HG03175 (cell line): Measurements from ENCODE around the gene ZHX3.

Experiments used
- ATAC-seq: cut with Tn5 transposase; IDR thresholded peaks from one replicate; pipeline ENCODE4 v1.9.1; 2021; ENCODE audit warnings: mild to moderate bottlenecking, moderate library complexity; ENCODE audit not compliant: unreplicated experiment

The ZHX3 gene

GRCh38 chr20:41175201-41175651 lies 142.3 kb downstream of the ZHX3 start:
- no peak for ATAC-seq

DNA sequence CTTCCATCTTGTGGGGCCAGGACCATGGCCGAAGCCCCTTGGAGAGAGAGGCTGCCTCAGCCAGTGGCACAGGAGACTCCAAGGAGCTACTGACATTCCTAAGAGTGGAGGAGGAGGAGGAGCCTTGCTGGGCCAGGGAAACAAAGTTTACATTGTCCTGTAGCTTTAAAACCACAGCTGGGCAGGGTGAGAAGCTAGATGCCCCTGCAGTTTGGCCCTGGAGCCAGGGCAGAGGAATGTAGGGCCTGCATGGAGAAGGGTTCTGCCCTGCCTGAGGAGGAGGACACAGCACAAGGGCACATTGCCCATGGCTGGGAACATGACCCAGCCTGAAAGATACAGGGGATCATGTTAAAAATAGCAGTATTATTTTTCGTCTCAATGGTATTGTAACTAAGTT lies 142.7 kb downstream of the ZHX3 start:
- ATAC-seq = no peak

DNA sequence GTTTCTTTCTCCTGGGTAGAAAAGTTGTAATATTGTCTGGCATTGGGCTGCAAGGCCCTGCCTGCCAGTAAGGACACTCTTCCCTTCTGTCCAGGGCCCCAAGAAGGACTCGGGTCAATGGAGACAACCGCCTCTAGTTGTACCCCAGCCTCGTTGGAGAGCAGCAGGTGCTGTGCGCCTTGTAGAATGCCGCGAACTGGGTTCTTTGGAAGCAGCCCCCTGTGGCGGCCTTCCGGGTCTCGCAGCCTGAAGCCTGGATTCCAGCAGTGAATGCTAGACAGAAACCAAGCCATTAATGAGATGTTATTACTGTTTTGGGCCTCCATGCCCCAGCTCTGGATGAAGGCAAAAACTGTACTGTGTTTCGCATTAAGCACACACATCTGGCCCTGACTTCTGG lies 143.2 kb downstream of the ZHX3 start:
- no peak for ATAC-seq

DNA sequence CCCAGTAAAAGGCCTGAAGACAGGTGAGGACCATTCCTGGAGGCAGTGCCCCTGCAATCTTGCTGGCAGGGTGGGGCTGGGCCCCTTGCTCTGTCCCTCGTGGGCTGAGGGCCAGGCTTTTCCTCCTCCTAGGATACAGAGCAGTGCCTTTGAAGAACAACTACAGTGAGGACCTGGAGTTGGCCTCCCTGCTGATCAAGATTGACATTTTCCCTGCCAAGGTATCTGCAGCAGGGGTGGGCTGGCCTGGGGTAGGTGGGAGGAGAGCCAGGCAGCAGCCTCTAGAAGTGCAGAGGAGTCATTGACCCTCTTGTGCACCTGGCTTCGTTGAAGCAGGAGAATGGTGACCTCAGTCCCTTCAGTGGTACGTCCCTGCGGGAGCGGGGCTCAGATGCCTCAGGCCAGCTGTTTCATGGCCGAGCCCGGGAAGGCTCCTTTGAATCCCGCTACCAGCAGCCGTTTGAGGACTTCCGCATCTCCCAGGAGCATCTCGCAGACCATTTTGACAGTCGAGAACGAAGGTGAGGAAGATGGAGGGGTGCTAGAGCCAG lies 143.7 kb downstream of the ZHX3 start:
- no peak for ATAC-seq

GRCh38 chr20:41173161-41173721 lies 144.3 kb downstream of the ZHX3 start:
- no peak for ATAC-seq

- no peak for ATAC-seq
Measured at GRCh38 chr20:41172296-41173140, 145.0 kb downstream of the ZHX3 start.

DNA sequence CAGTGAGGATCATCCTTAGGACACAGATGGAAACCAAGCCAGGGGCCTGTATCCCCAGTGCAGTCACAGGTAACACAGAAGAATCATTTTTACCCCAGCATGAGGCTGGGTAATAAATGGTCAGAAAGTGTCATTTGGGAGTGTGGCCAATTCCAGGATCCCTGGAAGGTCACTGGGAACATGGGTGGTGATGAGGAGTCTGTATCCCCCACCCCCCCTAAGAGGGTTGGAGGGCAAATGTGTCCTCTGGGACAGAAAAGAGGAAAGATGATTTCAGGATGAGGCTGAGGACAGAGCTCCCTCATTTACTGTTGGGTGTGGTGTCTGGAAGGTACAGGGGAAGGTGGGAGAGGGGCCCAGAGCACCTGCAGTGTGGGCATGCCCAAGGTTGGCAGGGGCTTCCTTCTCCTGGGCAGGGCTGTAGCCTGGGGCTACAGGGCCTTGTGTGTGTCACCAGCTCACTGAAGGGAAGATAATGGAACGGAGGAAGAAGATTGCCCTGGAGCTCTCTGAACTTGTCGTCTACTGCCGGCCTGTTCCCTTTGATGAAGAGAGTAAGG lies 145.7 kb downstream of the ZHX3 start:
- ATAC-seq = no peak

- ATAC-seq = no peak
Measured at GRCh38 chr20:41170386-41171105, 147.0 kb downstream of the ZHX3 start.

DNA sequence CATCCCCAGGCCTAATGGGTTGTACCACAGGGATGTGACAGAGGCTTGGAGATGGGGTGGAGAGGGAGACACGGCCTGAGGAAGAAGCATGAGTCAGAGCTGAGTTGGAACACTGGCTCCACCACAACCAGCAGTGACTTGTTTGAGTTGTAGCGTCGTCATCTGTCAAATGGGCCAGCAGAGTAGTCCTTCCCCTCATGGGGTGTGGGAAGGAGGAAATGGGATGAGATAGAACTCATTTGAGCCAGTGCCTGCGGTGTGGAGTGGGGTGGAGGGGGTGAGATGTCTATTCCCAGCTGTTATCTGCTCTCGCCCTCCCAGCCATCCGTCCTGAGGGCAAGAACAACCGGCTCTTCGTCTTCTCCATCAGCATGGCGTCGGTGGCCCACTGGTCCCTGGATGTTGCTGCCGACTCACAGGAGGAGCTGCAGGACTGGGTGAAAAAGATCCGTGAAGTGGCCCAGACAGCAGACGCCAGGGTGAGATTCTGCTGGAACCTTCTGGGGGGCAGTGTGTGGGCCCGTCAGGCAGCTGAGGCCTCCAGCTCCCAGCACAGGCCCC lies 147.7 kb downstream of the ZHX3 start:
- no peak for ATAC-seq

- ATAC-seq = no peak
Measured at GRCh38 chr20:41169162-41169690, 148.3 kb downstream of the ZHX3 start.

GRCh38 chr20:41168281-41169161 lies 149.0 kb downstream of the ZHX3 start:
- ATAC-seq = no peak

DNA sequence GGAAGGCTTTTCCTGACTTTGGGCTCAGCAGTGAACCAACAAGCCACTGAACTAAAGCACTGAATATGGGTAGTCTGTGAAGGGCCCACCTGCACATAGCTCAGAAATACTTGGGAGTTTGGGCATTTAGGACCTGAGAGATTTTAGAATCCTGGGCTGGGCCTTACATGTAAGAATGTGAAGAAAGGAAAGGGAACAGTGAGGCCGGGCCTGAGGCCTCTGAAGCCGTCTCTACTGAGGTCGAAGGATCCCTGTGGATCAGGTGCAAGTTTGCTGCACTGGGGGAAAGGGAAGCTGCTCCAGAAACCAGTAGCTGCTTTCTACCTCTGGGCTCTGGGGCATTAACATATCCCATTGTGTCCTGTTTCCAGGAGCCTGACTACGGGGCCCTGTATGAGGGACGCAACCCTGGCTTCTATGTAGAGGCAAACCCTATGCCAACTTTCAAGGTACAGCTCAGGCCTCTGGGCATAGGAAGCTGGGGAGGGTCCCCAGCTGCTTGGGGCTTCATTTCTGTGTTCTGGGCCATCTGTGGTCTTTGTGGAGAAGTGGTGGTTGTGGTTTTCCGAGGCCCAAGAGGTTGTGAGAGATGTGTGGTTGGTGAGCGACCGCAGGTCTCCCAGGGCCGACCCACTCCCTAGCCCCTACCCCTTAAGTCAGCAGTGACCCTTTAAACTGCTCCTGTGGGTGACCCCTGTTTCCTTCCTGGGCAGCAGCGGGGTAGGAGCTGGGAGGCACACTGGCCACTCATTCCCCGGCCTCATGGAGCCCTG lies 149.9 kb downstream of the ZHX3 start:
- ATAC-seq = no peak

DNA sequence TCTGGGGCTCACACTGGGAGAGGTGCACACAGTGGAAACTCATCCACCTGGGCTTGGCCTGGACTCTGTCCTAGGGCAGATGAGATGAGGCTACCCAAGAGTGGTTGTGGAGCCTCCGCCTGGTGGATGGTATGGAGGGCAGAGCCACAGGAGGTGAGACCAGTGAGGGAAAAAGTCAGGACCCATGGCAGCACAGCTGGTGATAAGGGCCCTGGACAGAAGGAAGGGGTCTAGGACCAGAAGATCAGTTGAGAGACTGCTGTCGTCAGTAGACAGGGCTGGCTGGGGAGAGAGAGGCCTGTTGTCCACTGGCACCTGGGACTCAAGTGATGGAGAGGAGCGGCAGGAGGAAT lies 150.4 kb downstream of the ZHX3 start:
- no peak for ATAC-seq

DNA sequence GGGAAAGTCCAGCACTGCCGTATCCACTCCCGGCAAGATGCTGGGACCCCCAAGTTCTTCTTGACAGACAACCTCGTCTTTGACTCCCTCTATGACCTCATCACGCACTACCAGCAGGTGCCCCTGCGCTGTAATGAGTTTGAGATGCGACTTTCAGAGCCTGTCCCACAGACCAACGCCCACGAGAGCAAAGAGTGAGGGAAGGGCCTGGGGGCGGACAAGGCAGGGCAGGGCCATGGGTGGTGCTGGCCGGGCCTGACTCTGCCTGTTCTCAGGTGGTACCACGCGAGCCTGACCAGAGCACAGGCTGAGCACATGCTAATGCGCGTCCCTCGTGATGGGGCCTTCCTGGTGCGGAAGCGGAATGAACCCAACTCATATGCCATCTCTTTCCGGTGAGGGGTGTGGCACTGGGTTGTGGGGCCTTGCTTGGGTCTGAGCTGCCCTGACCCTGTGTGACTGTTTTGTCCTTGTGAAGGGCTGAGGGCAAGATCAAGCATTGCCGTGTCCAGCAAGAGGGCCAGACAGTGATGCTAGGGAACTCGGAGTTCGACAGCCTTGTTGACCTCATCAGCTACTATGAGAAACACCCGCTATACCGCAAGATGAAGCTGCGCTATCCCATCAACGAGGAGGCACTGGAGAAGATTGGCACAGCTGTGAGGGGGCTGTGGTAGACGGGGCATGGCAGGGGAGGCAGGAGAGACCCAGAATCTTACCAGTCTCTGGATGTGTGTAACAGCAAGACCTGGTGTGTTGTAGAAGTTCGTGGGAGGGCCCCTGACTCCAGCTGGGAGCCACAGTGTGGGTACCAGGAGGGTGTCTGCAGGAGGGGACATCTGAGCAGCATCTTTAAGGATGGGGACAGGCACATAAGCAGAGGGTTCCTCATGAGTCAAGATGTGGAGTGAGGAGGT lies 151.1 kb downstream of the ZHX3 start:
- no peak for ATAC-seq

DNA sequence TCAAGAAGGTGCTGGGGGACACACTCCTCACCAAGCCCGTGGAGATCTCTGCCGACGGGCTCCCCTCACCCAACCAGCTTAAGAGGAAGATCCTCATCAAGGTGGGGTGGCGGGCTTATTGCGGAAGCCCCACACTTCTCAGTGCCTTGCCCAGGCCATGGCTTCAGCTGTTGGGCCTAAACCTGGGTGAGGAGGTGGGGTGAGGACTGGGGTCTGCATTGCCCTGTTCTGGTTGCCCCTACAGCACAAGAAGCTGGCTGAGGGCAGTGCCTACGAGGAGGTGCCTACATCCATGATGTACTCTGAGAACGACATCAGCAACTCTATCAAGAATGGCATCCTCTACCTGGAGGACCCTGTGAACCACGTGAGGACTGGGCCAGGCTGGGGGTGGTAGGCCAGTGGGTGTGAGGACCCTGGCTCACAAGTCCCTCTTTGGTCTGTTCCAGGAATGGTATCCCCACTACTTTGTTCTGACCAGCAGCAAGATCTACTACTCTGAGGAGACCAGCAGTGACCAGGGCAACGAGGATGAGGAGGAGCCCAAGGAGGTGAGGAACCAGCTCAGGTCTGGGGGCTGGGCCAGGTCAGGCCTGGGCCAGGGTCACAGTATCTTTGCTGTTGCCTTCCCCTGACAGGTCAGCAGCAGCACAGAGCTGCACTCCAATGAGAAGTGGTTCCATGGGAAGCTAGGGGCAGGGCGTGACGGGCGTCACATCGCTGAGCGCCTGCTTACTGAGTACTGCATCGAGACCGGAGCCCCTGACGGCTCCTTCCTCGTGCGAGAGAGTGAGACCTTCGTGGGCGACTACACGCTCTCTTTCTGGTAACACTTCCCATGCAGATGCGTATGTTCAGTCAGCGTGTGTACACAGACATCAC lies 152.3 kb downstream of the ZHX3 start:
- ATAC-seq = no peak

DNA sequence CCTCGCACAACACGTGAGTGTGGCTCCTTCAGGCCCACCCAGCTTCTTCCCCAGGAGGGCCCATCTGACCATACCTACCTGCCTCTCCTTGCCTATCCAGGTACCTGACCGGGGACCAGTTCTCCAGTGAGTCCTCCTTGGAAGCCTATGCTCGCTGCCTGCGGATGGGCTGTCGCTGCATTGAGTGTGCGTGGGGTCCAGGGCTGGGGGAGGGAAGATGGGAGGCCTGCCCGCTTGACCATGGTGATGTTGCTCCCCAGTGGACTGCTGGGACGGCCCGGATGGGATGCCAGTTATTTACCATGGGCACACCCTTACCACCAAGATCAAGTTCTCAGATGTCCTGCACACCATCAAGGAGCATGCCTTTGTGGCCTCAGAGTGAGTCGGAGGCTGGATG lies 153.7 kb downstream of the ZHX3 start:
- no peak for ATAC-seq

GRCh38 chr20:41162396-41162795 lies 155.1 kb downstream of the ZHX3 start:
- ATAC-seq = no peak
